GM18858 (cell line): ENCODE data around the gene EVA1C.
"Not testable (repeated sequence)": the region's sequence is repeated elsewhere in the genome, so short reads cannot be mapped to it uniquely, and the experiment has no call there.

Experiments
- ATAC-seq: cut with Tn5 transposase; IDR thresholded peaks from one replicate; pipeline ENCODE4 v1.9.1; 2021; ENCODE audit not compliant: unreplicated experiment

Gene EVA1C

DNA sequence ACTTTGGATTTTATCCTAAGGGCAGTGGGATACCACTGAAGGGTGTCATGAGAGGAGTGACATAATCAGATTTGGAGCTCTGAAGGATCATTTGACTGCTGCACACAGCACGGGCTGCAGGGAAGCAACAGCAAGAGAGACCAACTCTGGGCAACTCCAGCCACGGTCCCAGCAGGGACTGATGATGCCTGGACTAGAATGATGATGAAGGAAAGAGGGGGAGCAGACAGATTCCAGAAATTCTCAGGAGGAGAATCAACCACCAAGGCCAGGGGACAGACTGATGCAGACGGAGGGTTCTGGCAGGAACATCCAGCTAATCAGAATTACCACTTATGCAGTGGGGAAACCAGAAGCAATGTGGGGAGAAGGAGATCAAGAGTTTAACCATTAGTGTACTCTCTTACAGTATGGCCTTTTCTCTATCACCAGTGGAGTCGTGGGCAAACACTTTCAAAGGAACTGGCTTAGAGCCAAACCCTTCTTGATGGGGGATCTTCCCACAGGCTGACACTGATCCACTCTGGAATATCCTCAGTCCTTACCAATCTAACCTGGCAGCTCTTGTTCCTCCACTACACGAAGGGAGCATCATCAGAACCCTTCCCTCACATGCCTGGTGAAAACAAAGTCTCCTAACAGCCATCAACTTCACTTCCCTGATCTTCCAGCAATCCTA is 23.0 kb upstream of the EVA1C start:
- no peak for ATAC-seq

DNA sequence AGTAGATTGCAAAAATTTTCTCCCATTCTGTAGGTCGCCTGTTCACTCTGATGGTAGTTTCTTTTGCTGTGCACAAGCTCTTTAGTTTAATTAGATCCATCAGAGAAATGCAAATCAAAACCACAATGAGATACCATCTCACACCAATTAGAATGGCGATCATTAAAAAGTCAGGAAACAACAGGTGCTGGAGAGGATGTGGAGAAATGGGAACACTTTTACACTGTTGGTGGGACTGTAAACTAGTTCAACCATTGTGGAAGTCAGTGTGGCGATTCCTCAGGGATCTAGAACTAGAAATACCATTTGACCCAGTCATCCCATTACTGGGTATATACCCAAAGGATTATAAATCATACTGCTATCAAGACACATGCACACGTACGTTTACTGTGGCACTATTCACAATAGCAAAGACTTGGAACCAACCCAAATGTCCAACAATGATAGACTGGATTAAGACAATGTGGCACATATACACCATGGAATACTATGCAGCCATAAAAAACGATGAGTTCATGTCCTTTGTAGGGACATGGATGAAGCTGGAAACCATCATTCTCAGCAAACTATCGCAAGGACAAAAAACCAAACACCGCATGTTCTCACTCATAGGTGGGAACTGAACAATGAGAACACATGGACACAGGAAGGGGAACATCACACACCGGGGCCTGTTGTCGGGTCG is 21.8 kb upstream of the EVA1C start:
- ATAC-seq: not testable (repeated sequence)

GRCh38 chr21:32391755-32392154 is 20.8 kb upstream of the EVA1C start:
- ATAC-seq: no peak

DNA sequence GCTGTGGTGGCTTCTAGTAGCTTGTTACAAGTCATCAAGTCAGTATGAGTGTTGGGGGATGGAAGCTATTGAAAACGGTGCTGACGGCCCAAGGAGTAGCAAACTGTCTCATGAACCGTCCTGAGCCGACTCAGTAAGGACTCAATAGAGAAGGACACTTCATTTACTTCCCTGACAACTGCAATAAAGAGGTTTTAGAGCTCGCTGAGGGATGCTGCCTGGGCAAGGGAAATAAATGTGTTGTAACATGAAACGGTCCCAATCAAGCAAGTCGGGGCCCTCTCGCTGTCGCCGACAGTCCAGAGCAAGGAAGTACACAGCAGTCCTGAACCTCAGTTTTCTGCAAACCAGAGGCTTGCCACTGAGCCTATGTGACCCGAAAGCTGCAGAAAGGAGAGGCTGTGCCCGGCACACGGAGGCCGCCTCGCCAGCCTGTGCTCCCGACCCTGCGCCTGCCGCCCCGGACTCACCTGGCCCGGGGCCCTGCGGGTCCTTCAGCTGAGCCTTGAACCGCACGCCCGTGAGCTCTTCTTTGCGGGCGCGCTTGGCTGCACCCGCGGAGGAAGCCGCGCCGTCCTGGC is 20.1 kb upstream of the EVA1C start:
- ATAC-seq: peak; percentile 31

DNA sequence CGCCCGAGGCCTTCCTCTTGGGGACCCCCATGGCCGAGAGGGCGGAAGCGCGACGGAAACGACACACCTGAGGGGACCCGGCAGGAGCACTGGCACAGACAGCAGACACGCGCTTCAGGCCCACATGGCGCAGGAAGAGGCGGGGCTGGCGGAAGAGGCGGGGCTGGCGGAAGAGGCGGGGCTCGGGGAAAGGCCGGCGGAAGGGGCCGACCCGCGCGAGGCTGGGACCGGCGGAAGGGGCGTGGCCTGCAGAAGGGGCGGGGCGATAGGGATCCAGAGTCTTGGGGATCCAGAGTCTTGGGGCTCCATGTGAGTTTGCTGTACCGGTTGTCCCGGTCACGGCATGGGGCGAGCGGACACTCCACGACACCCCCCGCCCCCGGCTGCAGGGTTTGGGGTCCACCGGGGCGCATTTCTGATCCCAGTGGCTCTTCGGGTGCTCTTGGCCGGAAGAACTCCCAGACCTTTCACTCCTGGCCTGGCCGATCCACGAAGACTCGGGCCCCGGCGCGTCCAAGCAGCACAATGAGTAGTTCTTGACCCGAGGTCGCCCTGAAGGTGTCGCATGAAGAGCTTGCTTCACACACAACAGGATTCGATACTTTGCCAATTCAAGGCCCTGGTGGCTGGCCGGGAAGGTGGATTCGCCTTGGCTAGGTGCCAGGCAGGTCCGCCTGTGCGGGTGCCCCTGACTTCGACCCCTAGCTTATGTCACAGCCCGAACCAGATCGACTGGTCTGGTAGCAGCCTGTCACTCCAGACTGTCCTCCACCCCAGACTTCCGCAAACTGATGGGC is 19.4 kb upstream of the EVA1C start, which contains the start of gene URB1:
URB1 (minus strand) TSS at position 133 of the 797 bp plus-strand sequence; CDS start at position 31, 102 bp downstream.
- ATAC-seq: peak; percentile 76

DNA sequence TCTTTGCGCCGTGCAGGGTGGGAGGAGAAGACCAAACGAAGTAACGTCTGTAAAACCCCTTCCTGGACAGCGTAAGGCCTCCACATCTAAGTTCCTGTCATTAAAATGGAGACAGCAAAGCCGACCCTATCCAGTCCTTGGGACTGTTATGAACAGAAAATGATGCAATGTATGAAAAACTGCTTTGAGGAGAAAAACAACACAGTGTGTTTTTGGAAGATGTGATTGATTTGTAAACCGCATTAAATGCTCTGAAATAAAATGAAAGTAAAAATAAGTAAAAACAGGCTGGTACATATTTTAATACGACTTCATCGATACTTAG is 18.9 kb upstream of the EVA1C start:
- ATAC-seq: no peak

DNA sequence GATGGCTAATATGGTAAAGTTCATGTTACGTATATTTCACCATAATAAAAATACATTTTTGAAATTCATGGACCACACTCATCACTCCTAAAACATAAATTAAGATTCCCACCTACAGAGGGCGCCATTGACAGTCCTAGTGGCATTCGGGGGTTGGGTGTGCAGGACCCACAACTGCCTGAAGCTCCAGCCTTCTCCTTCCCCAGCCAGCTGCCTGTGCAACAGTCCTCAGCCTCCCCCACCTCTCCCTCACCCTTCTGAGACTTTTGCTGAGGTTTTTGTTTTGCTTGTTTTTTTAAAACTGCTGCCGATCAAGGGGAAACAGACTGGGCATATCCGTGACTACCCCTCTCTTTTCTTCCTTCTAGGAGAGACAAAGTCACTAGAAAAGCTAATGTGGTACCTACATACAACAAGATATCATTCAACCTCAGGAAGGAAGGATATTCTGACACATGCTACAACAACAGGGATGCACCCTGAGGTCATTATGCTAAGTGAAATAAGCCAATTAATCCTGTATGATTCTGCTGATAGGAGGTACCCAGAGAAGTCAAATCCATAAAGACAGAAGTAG is 9.2 kb upstream of the EVA1C start:
- ATAC-seq: no peak

DNA sequence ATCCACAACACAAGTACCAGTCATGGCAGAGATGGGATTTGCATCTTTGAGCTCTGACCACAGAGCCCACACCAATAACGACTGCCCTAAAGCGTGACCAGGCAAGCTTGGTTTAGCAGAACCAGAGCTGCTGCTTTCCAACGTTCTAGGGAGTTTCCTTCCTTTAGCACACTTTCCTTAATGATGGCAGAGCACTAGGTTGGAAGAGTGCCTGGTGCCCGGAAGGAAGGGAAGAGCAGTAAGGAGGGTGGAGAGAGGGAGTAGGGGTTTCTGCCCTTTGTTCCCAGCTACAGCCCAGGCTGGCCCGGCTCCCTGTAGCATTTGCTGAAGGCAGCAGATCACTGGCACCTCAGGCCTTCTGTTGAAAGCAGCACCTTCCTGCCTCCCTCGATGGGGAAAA is 6.1 kb upstream of the EVA1C start:
- ATAC-seq: no peak

- no peak for ATAC-seq
These were observed 2.2 kb upstream of the EVA1C start for GRCh38 chr21:32410291-32410690.

DNA sequence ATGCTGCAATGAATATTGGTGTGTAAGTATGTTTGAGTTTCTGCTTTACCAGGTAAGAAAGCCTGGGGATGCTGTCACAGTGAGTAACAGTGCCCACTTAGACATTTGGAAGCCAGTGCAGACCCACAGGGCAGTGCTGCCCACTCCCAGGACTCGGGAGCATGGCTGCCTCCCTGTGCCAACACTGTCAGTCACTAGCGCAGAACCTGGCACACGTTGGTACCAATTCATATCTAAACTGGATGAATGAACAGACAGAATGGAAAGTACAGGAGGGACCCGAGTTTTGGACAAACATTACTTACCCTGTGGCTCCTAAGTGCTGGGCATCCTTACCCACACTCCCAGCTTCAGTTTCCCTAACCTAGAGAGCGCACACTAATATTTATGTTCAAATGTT is 1.6 kb upstream of the EVA1C start:
- ATAC-seq: no peak

DNA sequence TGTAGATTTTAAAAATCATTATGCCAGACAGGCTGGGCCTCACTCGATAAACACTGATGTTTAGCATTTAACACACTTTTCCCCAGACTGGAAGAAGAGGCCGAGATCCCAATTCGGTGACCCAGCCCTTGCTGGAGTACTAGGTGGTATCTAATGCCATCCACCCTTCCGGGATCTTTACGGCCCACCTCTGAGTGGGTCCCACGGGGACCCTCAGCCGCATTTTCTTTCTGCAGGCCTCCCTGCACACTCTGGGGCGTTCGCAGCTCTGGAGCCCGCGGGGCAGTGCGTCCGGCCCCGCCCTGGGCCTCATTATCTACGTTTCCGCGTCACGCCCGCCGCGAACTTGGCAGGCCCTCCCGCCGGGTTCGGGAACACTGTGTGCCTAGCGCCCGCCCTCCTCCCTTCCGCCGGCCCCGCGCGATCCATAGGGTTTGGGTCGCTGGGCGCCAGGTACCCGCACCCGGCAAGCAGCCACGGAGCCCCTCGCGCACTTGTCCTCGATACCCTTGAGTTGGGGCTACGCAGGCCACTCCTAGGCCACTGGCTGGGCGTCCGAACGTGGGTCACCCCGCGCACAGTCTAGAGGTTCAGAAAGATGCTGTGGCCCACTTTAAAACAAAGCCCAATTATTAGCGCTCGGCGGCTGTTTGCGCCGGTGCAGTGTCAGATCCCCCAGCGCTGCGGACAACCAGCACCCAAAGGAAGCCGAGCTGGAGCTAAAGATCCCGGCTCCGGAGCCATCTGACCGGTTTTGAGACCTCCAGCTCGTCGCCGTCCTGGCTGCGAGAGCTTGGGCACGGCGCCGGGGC is 950 bp upstream of the EVA1C start:
- no peak for ATAC-seq

DNA sequence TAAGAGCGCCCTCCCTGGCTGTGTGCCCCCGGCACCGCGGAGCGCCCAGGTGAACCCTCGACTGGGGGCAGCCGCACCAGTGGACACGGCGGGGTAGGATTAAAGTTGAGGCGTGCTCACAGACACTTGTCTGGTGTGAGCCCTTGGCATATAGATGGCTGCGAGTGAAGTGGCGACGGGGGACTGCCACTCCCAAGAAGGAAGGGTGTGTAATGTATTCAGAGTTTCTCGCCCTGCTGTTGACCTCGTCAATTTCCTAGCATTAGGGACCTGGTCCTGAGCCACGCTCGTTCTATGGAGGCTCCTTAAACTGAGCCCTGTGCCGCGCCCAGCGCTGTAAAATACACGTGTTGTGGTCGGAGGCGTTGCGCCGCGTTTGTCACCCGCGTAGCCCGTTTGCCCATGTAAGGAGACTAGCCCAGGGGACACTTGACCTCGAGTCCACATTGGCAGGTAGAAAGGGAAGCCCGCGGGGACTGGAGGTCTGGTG is 554 bp downstream of the EVA1C start:
- ATAC-seq: no peak

- no peak for ATAC-seq
These were observed 1.4 kb downstream of the EVA1C start for GRCh38 chr21:32413697-32414578.

- no peak for ATAC-seq
These were observed 2.3 kb downstream of the EVA1C start for GRCh38 chr21:32414579-32415358.

GRCh38 chr21:32415451-32416398 is 3.2 kb downstream of the EVA1C start:
- ATAC-seq: no peak

DNA sequence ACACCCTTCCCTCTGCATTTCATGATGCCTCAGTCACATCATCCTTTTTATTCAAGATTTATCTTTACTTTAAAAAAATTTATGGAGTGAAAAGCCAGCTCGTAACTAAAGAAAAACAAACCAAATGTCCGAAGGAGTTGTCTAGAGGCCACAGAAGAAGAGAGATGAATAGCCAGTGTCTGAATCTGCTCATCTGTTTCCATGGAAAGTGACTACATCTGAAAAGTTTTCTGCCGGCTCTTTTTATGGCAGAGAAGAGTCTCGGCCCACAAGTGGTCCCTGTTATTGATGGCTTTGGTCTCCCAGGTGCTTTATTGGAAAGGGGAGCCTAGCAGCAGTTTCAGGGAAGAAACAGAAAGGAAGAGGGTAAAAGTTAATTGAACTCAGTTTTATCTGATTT is 5.6 kb downstream of the EVA1C start:
- no peak for ATAC-seq

DNA sequence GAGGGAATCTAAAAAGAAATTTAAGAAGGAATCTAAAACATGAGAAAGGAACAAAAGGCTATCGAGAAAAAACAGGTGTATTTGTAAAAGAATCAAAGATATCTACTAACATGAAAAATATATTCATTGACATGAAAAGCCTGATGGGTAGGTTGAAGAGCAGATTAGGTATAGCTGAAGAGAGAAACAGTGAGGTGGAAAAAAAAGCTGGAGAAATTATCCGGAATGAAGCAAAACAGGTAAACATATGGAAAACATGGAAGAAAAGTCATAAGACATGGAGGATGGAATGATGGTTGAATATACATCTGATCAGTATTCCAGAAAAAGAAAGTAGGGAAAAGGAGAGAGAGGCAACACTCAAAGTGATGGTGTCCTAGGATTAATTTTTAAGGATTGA is 9.6 kb downstream of the EVA1C start:
- ATAC-seq: no peak
